HG02943 (cell line): ENCODE measurements around the gene ITGB2.

ENCODE experiments used
- ATAC-seq: cut with Tn5 transposase; IDR thresholded peaks from one replicate; pipeline ENCODE4 v1.9.1; 2021; ENCODE audit warnings: mild to moderate bottlenecking, low read depth, moderate library complexity; ENCODE audit not compliant: unreplicated experiment

Gene ITGB2

DNA sequence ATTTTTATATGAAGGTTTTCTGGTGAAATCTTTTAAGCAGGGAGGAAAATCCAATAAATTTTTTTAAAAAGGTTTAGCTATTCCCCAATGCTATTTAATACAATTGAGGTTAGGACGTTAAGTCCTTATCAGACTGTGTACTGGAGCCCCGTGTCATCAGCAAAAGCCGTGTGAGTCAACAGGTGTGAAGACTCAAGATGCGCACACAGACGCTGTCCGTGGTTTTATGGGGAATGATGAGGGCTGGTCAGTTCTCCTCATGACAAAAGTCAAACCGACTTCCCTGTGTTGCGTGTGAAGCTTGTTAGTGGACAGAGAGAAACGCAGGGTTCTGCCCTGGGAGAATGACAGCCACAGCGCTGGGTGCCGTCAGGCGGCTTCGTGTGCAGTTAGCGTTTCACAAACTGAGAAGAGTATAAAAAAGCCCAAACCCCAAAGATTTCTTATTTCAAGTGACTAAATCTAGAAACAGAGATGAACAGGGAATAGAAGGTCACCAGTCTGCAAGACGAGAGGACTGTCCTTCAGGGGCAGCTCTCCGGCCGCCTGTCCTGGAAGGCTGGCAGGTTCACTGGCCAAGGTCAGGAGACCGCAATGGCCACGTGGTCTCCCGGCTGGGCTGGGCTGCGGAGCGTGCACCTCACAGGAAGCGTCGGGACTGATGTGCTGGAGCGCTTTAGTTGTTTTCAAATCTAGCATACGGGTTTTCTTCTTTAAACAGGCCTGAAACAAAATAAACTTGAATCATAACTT, 69.6 kb downstream of the ITGB2 start:
- no peak for ATAC-seq

- no peak for ATAC-seq
Observed at GRCh38 chr21:44850208-44850800, 70.4 kb downstream of the ITGB2 start.

DNA sequence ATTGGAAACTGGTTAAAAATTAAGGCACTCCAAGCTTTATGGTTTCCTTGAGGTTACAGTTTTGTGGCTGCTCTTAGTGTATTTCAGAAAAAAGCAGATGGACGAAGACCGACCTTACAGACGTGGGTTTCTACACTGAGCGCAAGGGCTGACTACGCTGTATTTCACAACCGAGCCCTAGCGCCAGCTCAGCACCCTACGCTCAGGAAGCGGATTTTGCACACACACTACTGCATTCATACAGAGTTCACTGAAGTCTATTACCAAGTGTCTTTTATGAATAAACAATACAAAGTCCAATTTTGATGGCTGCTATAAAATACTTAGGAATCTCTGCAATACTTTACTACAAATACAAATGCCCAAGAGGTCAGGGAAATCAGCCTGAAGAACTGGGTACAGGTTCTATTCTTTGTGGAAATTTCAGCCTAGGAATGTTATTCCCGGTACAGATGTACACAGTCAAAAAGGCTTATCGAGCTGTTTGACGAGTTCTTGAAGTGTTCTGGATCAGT, 71.0 kb downstream of the ITGB2 start:
- ATAC-seq: no peak

GRCh38 chr21:44848821-44849521, 71.7 kb downstream of the ITGB2 start:
- ATAC-seq: no peak

- ATAC-seq: no peak
Observed at GRCh38 chr21:44847261-44848056, 73.2 kb downstream of the ITGB2 start.

- ATAC-seq: no peak
Observed at GRCh38 chr21:44846485-44847260, 74.0 kb downstream of the ITGB2 start.

GRCh38 chr21:44846224-44846484, 74.5 kb downstream of the ITGB2 start:
- no peak for ATAC-seq

DNA sequence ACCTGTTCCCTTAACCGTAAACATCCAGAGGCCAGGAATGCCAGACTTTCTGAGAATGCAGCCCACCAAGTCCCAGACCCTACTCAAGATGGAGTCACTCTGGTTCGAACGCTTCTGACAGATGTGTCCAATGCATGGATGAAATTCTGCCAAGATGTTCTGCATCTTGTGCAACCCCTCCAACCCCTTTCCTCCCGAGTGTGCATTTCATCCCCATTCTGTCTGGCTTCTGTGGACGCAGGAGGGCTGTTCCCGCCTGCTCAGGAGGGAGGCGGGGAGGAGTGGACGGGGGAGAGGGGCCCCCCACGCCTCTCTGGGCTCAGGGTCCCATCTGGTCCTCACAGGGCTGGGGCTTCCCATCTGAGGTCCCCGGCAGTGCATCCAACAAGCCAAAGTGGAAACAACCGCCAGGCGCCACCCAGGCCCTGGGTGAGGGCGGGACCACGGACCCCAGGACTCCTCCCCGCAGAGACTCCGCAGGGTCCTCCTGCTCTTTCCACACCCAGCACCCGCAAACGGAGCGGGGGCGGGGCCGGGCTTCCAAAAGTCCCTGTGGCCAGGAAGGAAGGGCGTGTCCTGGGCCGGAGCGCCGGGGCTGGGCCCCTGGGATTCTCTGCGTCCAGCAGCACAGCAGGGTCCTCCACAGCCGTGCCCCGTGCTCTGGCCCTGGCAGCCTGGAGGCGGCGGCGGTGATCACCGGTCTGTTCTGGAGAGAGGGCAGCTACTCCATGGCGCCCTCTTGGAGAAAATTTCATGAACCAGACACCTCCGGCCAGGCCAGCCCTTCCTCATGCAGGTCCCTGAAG, 75.1 kb downstream of the ITGB2 start:
- ATAC-seq: no peak

- no peak for ATAC-seq
Observed at GRCh38 chr21:44844256-44844655, 76.4 kb downstream of the ITGB2 start.

DNA sequence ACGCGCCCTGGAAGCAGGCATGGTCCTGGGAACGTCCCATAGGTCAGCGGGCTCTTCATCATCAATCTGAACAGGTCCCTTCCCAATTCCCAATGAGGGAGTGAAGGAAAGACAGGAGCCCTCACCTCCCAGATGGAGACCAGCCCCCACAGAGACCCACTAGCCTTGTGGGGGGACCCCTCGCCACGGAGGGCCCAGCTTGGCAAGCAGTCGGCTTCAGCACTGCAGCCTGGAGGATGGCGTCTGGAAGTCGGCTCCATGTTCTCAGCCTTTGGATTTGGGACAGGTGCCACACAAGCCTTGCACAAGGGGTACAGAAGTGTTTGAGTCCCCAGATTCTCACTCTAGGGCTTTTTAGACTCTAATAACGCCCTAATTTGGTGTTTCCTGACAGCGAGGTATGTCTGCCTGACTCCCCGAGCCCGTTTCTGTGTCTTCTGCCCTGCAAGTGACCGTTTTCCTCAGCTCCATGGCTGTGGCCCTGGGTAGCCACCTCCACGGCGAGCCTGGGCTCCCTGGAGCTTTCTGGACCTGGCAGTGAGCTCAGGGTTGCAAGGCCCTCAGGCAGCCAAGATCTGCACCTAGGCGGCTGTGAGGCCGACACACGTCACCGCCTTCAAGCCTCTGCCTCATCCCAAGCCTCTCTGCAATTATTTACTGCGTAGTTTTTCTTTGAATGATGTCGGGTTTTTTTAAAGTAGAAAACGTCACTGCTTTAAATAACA, 77.8 kb downstream of the ITGB2 start:
- no peak for ATAC-seq

GRCh38 chr21:44842087-44842486, 78.6 kb downstream of the ITGB2 start:
- ATAC-seq: no peak

- ATAC-seq: no peak
Observed at GRCh38 chr21:44840771-44841170, 79.9 kb downstream of the ITGB2 start.

- no peak for ATAC-seq
Observed at GRCh38 chr21:44838951-44839350, 81.7 kb downstream of the ITGB2 start.

GRCh38 chr21:44838039-44838895, 82.4 kb downstream of the ITGB2 start:
- no peak for ATAC-seq

GRCh38 chr21:44837537-44837936, 83.2 kb downstream of the ITGB2 start:
- ATAC-seq: no peak

- no peak for ATAC-seq
Observed at GRCh38 chr21:44836666-44837471, 83.8 kb downstream of the ITGB2 start.

GRCh38 chr21:44836349-44836665, 84.4 kb downstream of the ITGB2 start:
- ATAC-seq: no peak
